A673 (cell line): ENCODE data around the gene DMD. TPM values are rescaled to one million over a fixed set of nuclear protein-coding genes. Genes with fewer than 3 reads are reported as not detected.

Experiments
- BruUV-seq: library from RNA; stranded (reverse); fragments of 400-500 nt; replicated peaks from 2 replicates; lab custom pipeline; 2021; lab: Mats Ljungman, UMichigan
- CTCF ChIA-PET: fragments of 300-600 bp; sonication (Branson Sonifier 250); formaldehyde crosslinking; loops from one replicate; lab custom pipeline; 2022; ENCODE audit warnings: antibody characterized with exemption; lab: Charles Lee
- POLR2A ChIA-PET: fragments of 300-600 bp; sonication (Branson Sonifier 250); formaldehyde crosslinking; loops from one replicate; lab custom pipeline; 2022; ENCODE audit warnings: antibody characterized with exemption; ENCODE audit not compliant: low non-redundant PET; lab: Charles Lee
- DNase-seq: peaks from one replicate; pipeline ENCODE4 v3.0.0-alpha.2; 2015; ENCODE audit warnings: low spot score
- H3K27ac ChIP-seq: fragments of 200-600 bp; sonication (generic); 2 replicates; pipeline ENCODE4 v1.5.1; 2016; ENCODE audit warnings: mixed run types, low read depth, mild to moderate bottlenecking, mixed read lengths, antibody characterized with exemption, low read length; ENCODE audit not compliant: poor library complexity, severe bottlenecking
- H3K27me3 ChIP-seq: fragments of 200-600 bp; sonication (generic); replicated peaks from 2 replicates; pipeline ENCODE4 v1.6.1; 2017; ENCODE audit warnings: mixed run types, low read depth, mild to moderate bottlenecking, mixed read lengths, antibody characterized with exemption, low read length; ENCODE audit not compliant: insufficient read depth, poor library complexity
- H3K36me3 ChIP-seq: fragments of 200-600 bp; sonication (generic); 2 replicates; pipeline ENCODE4 v1.6.1; 2016; ENCODE audit warnings: mixed run types, mild to moderate bottlenecking, mixed read lengths, antibody characterized with exemption, low read length; ENCODE audit not compliant: insufficient read depth, poor library complexity, severe bottlenecking
- H3K4me1 ChIP-seq: fragments of 200-600 bp; sonication (generic); 2 replicates; pipeline ENCODE4 v1.6.1; 2017; ENCODE audit warnings: mixed run types, mild to moderate bottlenecking, mixed read lengths, antibody characterized with exemption, low read length; ENCODE audit not compliant: insufficient read depth, poor library complexity, severe bottlenecking
- H3K4me3 ChIP-seq: fragments of 200-600 bp; sonication (generic); 2 replicates; pipeline ENCODE4 v1.5.1; 2016; ENCODE audit warnings: low read depth, mixed run types, mild to moderate bottlenecking, mixed read lengths, low read length; ENCODE audit not compliant: poor library complexity, severe bottlenecking
- H3K9me3 ChIP-seq: fragments of 200-600 bp; sonication (generic); 2 replicates; pipeline ENCODE4 v1.6.1; 2016; ENCODE audit warnings: mixed run types, low read depth, mild to moderate bottlenecking, mixed read lengths, antibody characterized with exemption, low read length; ENCODE audit not compliant: poor library complexity, severe bottlenecking
- CTCF ChIP-seq: fragments of 300-800, 200-600 bp; sonication (generic); conservative IDR thresholded peaks from 2 replicates; pipeline ENCODE4 v1.5.1; 2017; ENCODE audit warnings: low read depth, mild to moderate bottlenecking, antibody characterized with exemption, low read length, moderate library complexity, mixed read lengths
- EZH2 ChIP-seq: fragments of 200-600 bp; sonication (generic); IDR thresholded peaks from 2 replicates; pipeline ENCODE4 v1.6.1; 2017; ENCODE audit warnings: borderline replicate concordance, low read depth, mild to moderate bottlenecking, mixed read lengths, antibody characterized with exemption, low read length; ENCODE audit not compliant: poor library complexity, severe bottlenecking
- intact Hi-C: fragments of 100-400 bp; cut with micrococcal nuclease; formaldehyde crosslinking; loops from one replicate; pipeline ENCODE4 v1.10.0; 2022; ENCODE audit not compliant: unreplicated experiment
- total RNA-seq: library from RNA; stranded (reverse); gene quantifications from 2 replicates; pipeline ENCODE4 v1.2.3, GENCODE V29; 2021

DMD gene
- total RNA-seq, 1 experiment from 2014 or later, result 5.4 TPM

- no TSS peak for BruUV-seq
- POLR2A ChIA-PET, result no interaction called here
- TF ChIP-seq EZH2 (no peak), CTCF (no peak)
- DNase-seq, result no peak
- intact Hi-C loops, result no loop called here
- Histone ChIP-seq H3K27ac (no peak overlapping the region), H3K9me3 (no peaks in the 10 kb centered on the region), H3K4me3 (no peak overlapping the region), H3K36me3 (no peaks in the 10 kb centered on the region), H3K27me3 (no peaks in the 10 kb centered on the region), H3K4me1 (no peaks in the 10 kb centered on the region)
- CTCF ChIA-PET, result no interaction called here
Measured at GRCh38 chrX:31800219-31800618, 1411.1 kb downstream of the DMD start.

- no peak for TF ChIP-seq CTCF
- no peak for TF ChIP-seq EZH2
- DNase-seq, result no peak
- intact Hi-C loops, result no loop called here
- no peaks in the 10 kb centered on the region for H3K4me1 ChIP-seq
- POLR2A ChIA-PET, result no interaction called here
- no peaks in the 10 kb centered on the region for H3K9me3 ChIP-seq
- BruUV-seq, result no TSS peak
- H3K27me3 ChIP-seq, result no peaks in the 10 kb centered on the region
- CTCF ChIA-PET, result no interaction called here
- no peak overlapping the region for H3K4me3 ChIP-seq
- H3K36me3 ChIP-seq, result no peaks in the 10 kb centered on the region
- H3K27ac ChIP-seq, result no peak overlapping the region
Measured at GRCh38 chrX:31796624-31797023, 1414.7 kb downstream of the DMD start.

GRCh38 chrX:31747411-31747810, 1463.9 kb downstream of the DMD start:
- no peaks in the 10 kb centered on the region for H3K36me3 ChIP-seq
- no TSS peak for BruUV-seq
- DNase-seq, result no peak
- H3K4me1 ChIP-seq, result no peaks in the 10 kb centered on the region
- CTCF ChIA-PET, result no interaction called here
- no peaks in the 10 kb centered on the region for H3K27me3 ChIP-seq
- no peaks in the 10 kb centered on the region for H3K9me3 ChIP-seq
- H3K4me3 ChIP-seq, result no peak overlapping the region
- intact Hi-C loops, result no loop called here
- POLR2A ChIA-PET, result no interaction called here
- TF ChIP-seq EZH2 (no peak), CTCF (no peak)
- no peak overlapping the region for H3K27ac ChIP-seq
